HG03066 (cell line): ENCODE results near the gene PSMD9.

ENCODE experiments used
- ATAC-seq: cut with Tn5 transposase; IDR thresholded peaks from one replicate; pipeline ENCODE4 v1.9.1; 2021; ENCODE audit warnings: low read depth; ENCODE audit not compliant: unreplicated experiment

The PSMD9 gene

DNA sequence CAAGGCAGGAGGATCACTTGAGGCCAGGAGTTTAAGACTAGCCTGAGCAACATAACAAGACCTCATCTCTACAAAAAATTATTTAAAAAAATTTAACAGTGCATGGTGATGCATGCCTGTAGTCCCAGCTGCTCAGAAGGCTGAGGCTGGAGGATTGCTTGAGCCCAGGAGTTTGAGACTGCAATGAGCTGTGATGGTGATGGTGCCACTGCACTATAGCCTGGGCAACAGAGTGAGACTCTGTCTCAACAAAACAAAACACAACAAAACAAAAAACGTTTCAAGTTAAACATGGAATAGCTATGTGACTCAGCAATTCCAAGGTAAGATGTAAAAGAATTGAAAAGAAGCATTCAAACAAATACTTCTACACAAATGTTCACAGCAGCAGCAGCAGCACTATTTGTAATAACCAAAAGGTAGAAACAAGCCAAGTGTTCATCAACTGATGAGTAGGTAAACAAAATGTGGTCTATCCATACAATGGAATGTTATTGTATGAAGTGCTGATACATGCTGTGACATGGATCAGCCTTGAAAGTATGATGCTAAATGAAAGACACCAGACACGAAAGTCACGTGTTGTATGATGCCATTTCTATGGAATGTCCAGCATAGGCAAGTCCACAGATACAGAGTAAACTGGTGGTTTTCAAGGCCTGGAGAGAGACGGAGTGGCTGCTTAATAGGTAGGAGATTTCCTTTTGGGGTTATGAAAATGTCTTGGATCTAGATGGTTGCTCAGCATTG is 61.2 kb downstream of the PSMD9 start:
- ATAC-seq, result no peak

GRCh38 chr12:121953117-121953692 is 64.6 kb downstream of the PSMD9 start:
- no peak for ATAC-seq

DNA sequence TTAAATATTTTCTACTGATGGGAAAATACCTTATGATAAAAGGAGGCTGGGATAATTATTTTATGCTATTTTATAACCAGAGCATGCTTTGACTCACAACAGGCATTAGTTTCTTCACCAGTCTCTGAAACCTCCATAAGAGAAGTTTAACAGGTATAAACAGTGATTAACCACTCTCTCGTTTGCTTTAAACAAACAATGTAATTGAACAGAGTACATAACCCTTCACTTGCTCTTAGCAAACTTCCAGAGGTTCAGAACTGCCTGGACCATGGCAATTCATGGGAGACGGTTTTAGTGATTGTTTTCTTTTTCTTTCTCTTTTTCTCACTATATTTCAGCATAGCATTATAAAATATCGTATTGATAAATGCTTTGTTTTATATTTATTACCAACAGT is 65.1 kb downstream of the PSMD9 start:
- ATAC-seq, result no peak

- no peak for ATAC-seq
Measured at GRCh38 chr12:121955258-121956237, 67.0 kb downstream of the PSMD9 start.

- ATAC-seq, result no peak
Measured at GRCh38 chr12:121957861-121958515, 69.4 kb downstream of the PSMD9 start.

DNA sequence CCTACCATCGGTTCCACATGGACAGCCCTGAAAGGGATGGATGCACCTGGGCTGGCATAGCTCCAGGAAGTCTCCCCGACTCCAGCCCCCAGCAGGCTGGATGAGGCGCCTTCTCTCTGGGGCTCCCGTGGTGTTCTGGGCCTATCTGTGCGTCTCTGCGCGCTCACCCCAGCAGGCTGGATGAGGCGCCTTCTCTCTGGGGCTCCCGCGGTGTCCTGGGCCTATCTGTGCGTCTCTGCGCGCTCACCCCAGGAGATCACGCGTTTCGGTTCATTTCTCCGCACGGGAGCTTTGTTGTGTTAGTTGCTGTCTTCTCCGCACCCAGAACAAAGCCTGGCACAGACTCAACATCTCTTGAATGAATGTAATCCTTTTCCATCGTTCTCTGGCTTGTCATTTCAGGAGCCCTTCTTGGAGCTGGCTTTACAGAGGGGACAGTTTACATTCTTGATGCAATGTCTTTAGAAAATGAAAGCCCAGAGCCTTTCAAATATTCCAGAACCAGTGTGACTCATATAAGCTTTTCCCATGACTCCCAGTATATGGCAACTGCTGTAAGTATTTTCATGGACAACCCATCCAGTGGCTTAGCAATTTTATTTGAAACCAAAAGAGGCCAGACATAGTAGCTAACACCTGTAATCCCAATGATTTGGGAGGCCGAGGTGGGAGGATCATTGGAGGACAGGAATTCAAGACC is 70.1 kb downstream of the PSMD9 start:
- ATAC-seq, result no peak

GRCh38 chr12:121960541-121960940 is 72.0 kb downstream of the PSMD9 start:
- no peak for ATAC-seq

DNA sequence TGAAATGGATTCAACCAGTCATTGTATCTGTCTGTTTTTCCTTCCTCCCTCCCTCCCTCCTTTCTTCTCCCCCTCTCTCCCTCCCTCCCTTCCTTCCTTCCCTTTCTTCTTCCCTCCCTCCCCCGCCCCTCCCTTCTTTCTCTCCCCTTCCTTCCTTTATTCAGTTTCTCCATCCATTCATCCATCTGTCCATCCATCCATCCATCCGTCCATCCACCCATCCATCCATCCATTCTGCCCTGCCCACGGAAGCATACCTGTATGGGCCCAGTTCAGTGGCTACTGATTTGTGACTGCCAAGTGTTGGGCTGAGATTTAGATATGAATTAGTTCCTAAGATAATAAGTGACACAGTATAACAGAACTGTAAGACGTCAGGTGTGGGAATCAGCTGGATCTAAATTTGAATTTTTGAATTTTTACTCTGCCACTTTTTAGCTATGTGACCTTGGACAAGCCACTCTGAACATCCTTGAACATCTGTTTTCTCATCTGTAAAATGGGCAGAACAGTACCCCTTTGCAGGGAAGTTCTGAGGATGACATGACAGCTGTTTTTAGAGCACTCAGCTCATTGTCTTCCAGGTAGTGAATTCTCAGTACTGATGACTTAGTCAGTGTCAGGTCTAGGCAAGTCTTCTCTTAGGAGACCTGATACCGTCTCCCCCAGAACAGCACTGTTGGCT is 72.7 kb downstream of the PSMD9 start:
- no peak for ATAC-seq

DNA sequence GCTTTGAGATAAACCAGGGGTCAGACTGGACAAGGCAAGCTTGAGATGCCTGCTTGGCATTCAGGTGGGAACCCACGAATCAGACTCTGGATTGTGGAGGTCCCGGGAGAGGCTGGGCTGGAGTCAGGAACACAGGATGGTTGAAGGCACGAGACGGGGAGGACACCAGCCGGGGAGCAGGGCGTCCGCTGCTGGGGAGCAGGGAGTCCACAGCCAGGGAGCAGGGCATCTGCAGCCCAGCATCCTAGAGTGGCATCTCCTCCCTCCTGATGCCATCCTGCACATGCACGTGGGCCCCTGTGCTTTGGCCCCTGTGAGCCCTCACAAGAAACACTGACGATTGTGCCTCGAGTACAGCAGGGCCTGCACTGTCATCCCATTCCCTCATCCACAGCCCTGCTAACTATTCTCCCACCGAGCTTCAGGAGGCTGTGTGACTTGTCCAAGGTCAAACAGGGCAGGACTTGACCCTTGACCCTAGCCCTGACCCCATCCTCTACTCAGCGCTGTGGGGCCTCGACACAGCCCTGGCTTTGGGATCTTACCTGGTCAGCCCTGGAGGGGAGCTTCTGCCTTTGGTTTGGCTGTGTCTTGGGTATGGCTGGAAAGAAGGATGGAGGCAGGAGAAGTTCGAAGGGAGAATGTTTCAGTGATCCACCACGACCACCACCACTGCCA is 74.9 kb downstream of the PSMD9 start:
- no peak for ATAC-seq

GRCh38 chr12:121964813-121965643 is 76.4 kb downstream of the PSMD9 start:
- ATAC-seq, result no peak

DNA sequence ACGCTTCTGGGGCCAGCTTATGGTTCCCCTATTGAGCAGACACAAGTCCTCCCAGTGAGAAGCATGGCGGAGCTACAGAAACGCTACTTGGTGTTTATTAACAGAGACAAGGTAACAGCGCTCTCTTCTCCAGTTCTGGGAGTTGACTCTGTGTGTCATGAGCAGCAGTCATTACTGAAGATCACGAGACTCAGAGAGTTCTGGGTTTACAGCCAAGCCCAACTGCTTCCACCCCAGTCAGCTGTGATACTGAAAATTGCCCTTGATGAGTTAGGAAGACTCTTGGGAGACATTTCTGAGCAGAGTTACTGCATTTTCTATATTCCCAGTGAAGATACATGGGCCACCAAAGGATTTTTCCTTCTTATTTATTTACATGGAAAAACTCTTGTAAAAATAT is 78.4 kb downstream of the PSMD9 start:
- ATAC-seq, result no peak
